ENCODE results near the gene PNPLA8. TPM values are rescaled to one million over a fixed set of nuclear protein-coding genes. Genes with fewer than 3 reads are reported as not detected.
A peak's percentile ranks its signal among the peaks of the same experiment; 100 is the strongest.

The PNPLA8 gene
- total RNA-seq, 1 experiment from 2014 or later, result 31.3 TPM

- H3K9me2 ChIP-seq (ENCODE audit: insufficient read depth), result no peaks in the 10 kb centered on the region
- H2AFZ ChIP-seq, result peak overlapping the region; percentile 93
- ChIA-PET CTCF (interaction anchor here (0.6 kb wide), 3 partner anchors 198 to 818 kb away, joined by 3 to 6 read pairs (median 4); no protein-coding TSS in a partner anchor), POLR2A (ENCODE audit: unreplicated experiment) (interaction anchor here (0.5 to 0.7 kb wide), 6 partner anchors 38 to 1274 kb away, joined by 3 to 7 read pairs (median 4); no protein-coding TSS in a partner anchor)
- H3K27me3 ChIP-seq (ENCODE audit: insufficient read depth, low read depth), result no peaks in the 10 kb centered on the region
- peak overlapping the region; percentile 81 for H3K4me2 ChIP-seq
- no peaks in the 10 kb centered on the region for H3K9me3 ChIP-seq (ENCODE audit: insufficient read depth, low read depth)
- H3K4me3 ChIP-seq, result peak overlapping the region; percentile 76
- peaks cover 10% of the 10 kb centered on the region; the same call in 1 of the 2 replicates for H3F3A ChIP-seq (ENCODE audit: insufficient read depth, low read depth)
- no TSS peak for BruUV-seq (replicated peaks)
- H3K79me2 ChIP-seq (ENCODE audit: low read depth), result 0 out of 2 replicates have a peak, but pooled peaks cover 4% of the 10 kb centered on the region
- no peaks in the 10 kb centered on the region for H3K36me3 ChIP-seq (ENCODE audit: low read depth)
- no peak overlapping the region for H3K27ac ChIP-seq
- intact Hi-C loops (cut with micrococcal nuclease; ENCODE audit: unreplicated experiment), result loop anchor here (5.0 kb wide), 1 partner anchor 158 kb away; no protein-coding TSS in a partner anchor
- no peaks in the 10 kb centered on the region for H4K20me1 ChIP-seq (ENCODE audit: insufficient read depth)
- 0 out of 2 replicates have a peak, but pooled peaks cover 17% of the 10 kb centered on the region for H3K4me1 ChIP-seq (replicated peaks; ENCODE audit: insufficient read depth)
- TF ChIP-seq CTCF (conservative IDR thresholded peaks at IDR 0.05) (no peak), EZH2 (IDR thresholded peaks at IDR 0.05; ENCODE audit: low read depth) (no peak)
- peak in 1 of 2 experiments; percentile 39 for DNase-seq
Observed at GRCh38 chr7:108454674-108455550, 71.0 kb downstream of the PNPLA8 start.

GRCh38 chr7:108454317-108454673, 71.6 kb downstream of the PNPLA8 start:
- intact Hi-C loops (cut with micrococcal nuclease; ENCODE audit: unreplicated experiment), result no loop called here
- H3K4me3 ChIP-seq, result peak overlapping the region; percentile 76
- 0 out of 2 replicates have a peak, but pooled peaks cover 4% of the 10 kb centered on the region for H3K79me2 ChIP-seq (ENCODE audit: low read depth)
- 0 out of 2 replicates have a peak, but pooled peaks cover 12% of the 10 kb centered on the region for H3K4me1 ChIP-seq (replicated peaks; ENCODE audit: insufficient read depth)
- H3K27me3 ChIP-seq (ENCODE audit: insufficient read depth, low read depth), result no peaks in the 10 kb centered on the region
- H3F3A ChIP-seq (ENCODE audit: insufficient read depth, low read depth), result peaks cover 10% of the 10 kb centered on the region; the same call in 1 of the 2 replicates
- H3K4me2 ChIP-seq, result peak overlapping the region; percentile 81
- ChIA-PET POLR2A (ENCODE audit: unreplicated experiment) (interaction anchor here (0.6 to 0.7 kb wide), 4 partner anchors 38 to 1273 kb away, joined by 3 to 5 read pairs (median 4); no protein-coding TSS in a partner anchor), CTCF (interaction anchor here (0.6 kb wide), 2 partner anchors 197 to 817 kb away, joined by 3 to 6 read pairs; no protein-coding TSS in a partner anchor)
- peak overlapping the region; percentile 93 for H2AFZ ChIP-seq
- no peaks in the 10 kb centered on the region for H3K9me2 ChIP-seq (ENCODE audit: insufficient read depth)
- H3K9me3 ChIP-seq (ENCODE audit: insufficient read depth, low read depth), result no peaks in the 10 kb centered on the region
- H4K20me1 ChIP-seq (ENCODE audit: insufficient read depth), result no peaks in the 10 kb centered on the region
- H3K36me3 ChIP-seq (ENCODE audit: low read depth), result no peaks in the 10 kb centered on the region
- TSS peak; percentile 35 for BruUV-seq (replicated peaks)
- DNase-seq, result no peak
- TF ChIP-seq CTCF (conservative IDR thresholded peaks at IDR 0.05) (no peak), EZH2 (IDR thresholded peaks at IDR 0.05; ENCODE audit: low read depth) (no peak)
- no peak overlapping the region for H3K27ac ChIP-seq

GRCh38 chr7:108453320-108453719, 72.6 kb downstream of the PNPLA8 start:
- Histone ChIP-seq H3K4me3 (no peak overlapping the region), H3K79me2 (ENCODE audit: low read depth) (0 out of 2 replicates have a peak, but pooled peaks cover 4% of the 10 kb centered on the region), H3K36me3 (ENCODE audit: low read depth) (no peaks in the 10 kb centered on the region), H3K27ac (no peak overlapping the region), H3K9me3 (ENCODE audit: insufficient read depth, low read depth) (no peaks in the 10 kb centered on the region), H4K20me1 (ENCODE audit: insufficient read depth) (no peaks in the 10 kb centered on the region), H3K27me3 (ENCODE audit: insufficient read depth, low read depth) (no peaks in the 10 kb centered on the region), H3K4me1 (replicated peaks; ENCODE audit: insufficient read depth) (0 out of 2 replicates have a peak, but pooled peaks cover 12% of the 10 kb centered on the region), H3K9me2 (ENCODE audit: insufficient read depth) (no peaks in the 10 kb centered on the region), H3F3A (ENCODE audit: insufficient read depth, low read depth) (peaks cover 10% of the 10 kb centered on the region; the same call in 1 of the 2 replicates), H2AFZ (no peak overlapping the region), H3K4me2 (no peak overlapping the region)
- intact Hi-C loops (cut with micrococcal nuclease; ENCODE audit: unreplicated experiment), result no loop called here
- TF ChIP-seq EZH2 (IDR thresholded peaks at IDR 0.05; ENCODE audit: low read depth) (no peak), CTCF (conservative IDR thresholded peaks at IDR 0.05) (no peak)
- BruUV-seq (replicated peaks), result no TSS peak
- no peak for DNase-seq
- ChIA-PET POLR2A (ENCODE audit: unreplicated experiment) (interaction anchor here (0.6 kb wide), 1 partner anchor 13 kb away, joined by 3 read pairs; no protein-coding TSS in a partner anchor), CTCF (interaction anchor here (0.7 to 1.2 kb wide), 2 partner anchors 31 to 159 kb away, joined by 3 to 4 read pairs; no protein-coding TSS in a partner anchor)
